HL-60 (cell line): Measurements from ENCODE around the gene PLXNA3.

Source experiments
- CTCF ChIP-seq: IDR thresholded peaks from one replicate; pipeline ENCODE4 v1.5.1; 2011; ENCODE audit warnings: low read length, control low read depth, inconsistent platforms; ENCODE audit not compliant: insufficient read depth
- POLR2AphosphoS5 ChIP-seq: IDR thresholded peaks from 2 replicates; pipeline ENCODE4 v1.6.1; 2012; ENCODE audit warnings: low read depth

- no peak for TF ChIP-seq CTCF
- TF ChIP-seq POLR2AphosphoS5 = no peak
Observed at GRCh38 chrX:154459832-154460231, 1.8 kb downstream of the PLXNA3 start.
